ENCODE measurements around the gene SLAMF6. TPM values are rescaled to one million over a fixed set of nuclear protein-coding genes. Genes with fewer than 3 reads are reported as not detected.

Gene SLAMF6
- total RNA-seq, 3 donors from 2014 or later: 1.1 to 3.2 (median 2.6) TPM

GRCh38 chr1:160437432-160438316 is 85.4 kb downstream of the SLAMF6 start:
- no peaks in the 10 kb centered on the region for H3K4me1 ChIP-seq
- intact Hi-C loops (cut with DNase I; ENCODE audit: low total_unique reads): no loop called here
- H3K9me3 ChIP-seq: no peaks in the 10 kb centered on the region
- H3K4me3 ChIP-seq: peak overlapping the region in 1 of 3 donors; percentile 4
- no peak overlapping the region for H3K27ac ChIP-seq
- H3K27me3 ChIP-seq: no peaks in the 10 kb centered on the region
- no peak for DNase-seq (ENCODE audit: low spot score in 2 of 2)
- no peaks in the 10 kb centered on the region for H3K36me3 ChIP-seq
- TF ChIP-seq, protein P1, sequence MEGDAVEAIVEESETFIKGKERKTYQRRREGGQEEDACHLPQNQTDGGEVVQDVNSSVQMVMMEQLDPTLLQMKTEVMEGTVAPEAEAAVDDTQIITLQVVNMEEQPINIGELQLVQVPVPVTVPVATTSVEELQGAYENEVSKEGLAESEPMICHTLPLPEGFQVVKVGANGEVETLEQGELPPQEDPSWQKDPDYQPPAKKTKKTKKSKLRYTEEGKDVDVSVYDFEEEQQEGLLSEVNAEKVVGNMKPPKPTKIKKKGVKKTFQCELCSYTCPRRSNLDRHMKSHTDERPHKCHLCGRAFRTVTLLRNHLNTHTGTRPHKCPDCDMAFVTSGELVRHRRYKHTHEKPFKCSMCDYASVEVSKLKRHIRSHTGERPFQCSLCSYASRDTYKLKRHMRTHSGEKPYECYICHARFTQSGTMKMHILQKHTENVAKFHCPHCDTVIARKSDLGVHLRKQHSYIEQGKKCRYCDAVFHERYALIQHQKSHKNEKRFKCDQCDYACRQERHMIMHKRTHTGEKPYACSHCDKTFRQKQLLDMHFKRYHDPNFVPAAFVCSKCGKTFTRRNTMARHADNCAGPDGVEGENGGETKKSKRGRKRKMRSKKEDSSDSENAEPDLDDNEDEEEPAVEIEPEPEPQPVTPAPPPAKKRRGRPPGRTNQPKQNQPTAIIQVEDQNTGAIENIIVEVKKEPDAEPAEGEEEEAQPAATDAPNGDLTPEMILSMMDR (IDR thresholded peaks at IDR 0.05): no peak
- no peak for TF ChIP-seq POLR2A (IDR thresholded peaks at IDR 0.05)
- TF ChIP-seq POLR2AphosphoS5 (IDR thresholded peaks at IDR 0.05): no peak

- Histone ChIP-seq H3K27ac (no peak overlapping the region), H3K9me3 (no peaks in the 10 kb centered on the region), H3K27me3 (no peaks in the 10 kb centered on the region), H3K36me3 (no peaks in the 10 kb centered on the region), H3K4me3 (no peak overlapping the region), H3K4me1 (no peaks in the 10 kb centered on the region)
- intact Hi-C loops (cut with DNase I; ENCODE audit: low total_unique reads): no loop called here
- no peak for TF ChIP-seq POLR2A (IDR thresholded peaks at IDR 0.05)
- TF ChIP-seq, protein P1 (IDR thresholded peaks at IDR 0.05): no peak
- DNase-seq (ENCODE audit: low spot score in 2 of 2): no peak
Measured at GRCh38 chr1:160436966-160437365, 86.1 kb downstream of the SLAMF6 start.

Other genes with a start within 250 kb of the SLAMF6 start
- 100 to 1,000 TPM in 1 of 3 donors, 10 to 100 TPM in 2; 58.7 to 136 (median 80.1) TPM for gene PEX19, start 238.1 kb downstream of the SLAMF6 start, total RNA-seq
- 100 to 1,000 TPM; 138 to 170 (median 153) TPM for gene COPA, start 180.0 kb downstream of the SLAMF6 start, total RNA-seq
- gene NCSTN, start 179.9 kb downstream of the SLAMF6 start, total RNA-seq: 10 to 100 TPM; 66.4 to 83.5 (median 76.0) TPM
- gene NHLH1, start 156.2 kb downstream of the SLAMF6 start, total RNA-seq: under 1 TPM in 1 of 3 donors, not detected in 2; 0.15 TPM
- 1 to 10 TPM in 2 of 3 donors, under 1 TPM in 1; 0.48 to 7.6 (median 5.6) TPM for gene VANGL2, start 122.7 kb downstream of the SLAMF6 start, total RNA-seq
- gene CD84, start 56.2 kb upstream of the SLAMF6 start, total RNA-seq: 10 to 100 TPM in 1 of 3 donors, 1 to 10 TPM in 2; 2.3 to 17.0 (median 9.8) TPM
- 1 to 10 TPM in 1 of 3 donors, under 1 TPM in 2; 0.64 to 1.8 (median 0.98) TPM for gene SLAMF1, start 123.8 kb upstream of the SLAMF6 start, total RNA-seq
- 10 to 100 TPM in 1 of 3 donors, 1 to 10 TPM in 2; 5.4 to 12.3 (median 8.8) TPM for gene CD48, start 188.6 kb upstream of the SLAMF6 start, total RNA-seq
- 1 to 10 TPM in 2 of 3 donors, under 1 TPM in 1; 0.48 to 5.7 (median 3.3) TPM for gene SLAMF7, start 216.0 kb upstream of the SLAMF6 start, total RNA-seq

Measured in breast epithelium (tissue), 4 donors.